Activated T-cell treated with anti-CD3 and anti-CD28 coated beads for 1 hour (primary cell): ENCODE results near the gene MYT1.
"Not testable (repeated sequence)": the region's sequence is repeated elsewhere in the genome, so short reads cannot be mapped to it uniquely, and the experiment has no call there.

Experiments used
- DNase-seq: peaks from one replicate; pipeline ENCODE4 v3.0.0-alpha.2; 2020; ENCODE audit warnings: low read depth

The MYT1 gene

DNA sequence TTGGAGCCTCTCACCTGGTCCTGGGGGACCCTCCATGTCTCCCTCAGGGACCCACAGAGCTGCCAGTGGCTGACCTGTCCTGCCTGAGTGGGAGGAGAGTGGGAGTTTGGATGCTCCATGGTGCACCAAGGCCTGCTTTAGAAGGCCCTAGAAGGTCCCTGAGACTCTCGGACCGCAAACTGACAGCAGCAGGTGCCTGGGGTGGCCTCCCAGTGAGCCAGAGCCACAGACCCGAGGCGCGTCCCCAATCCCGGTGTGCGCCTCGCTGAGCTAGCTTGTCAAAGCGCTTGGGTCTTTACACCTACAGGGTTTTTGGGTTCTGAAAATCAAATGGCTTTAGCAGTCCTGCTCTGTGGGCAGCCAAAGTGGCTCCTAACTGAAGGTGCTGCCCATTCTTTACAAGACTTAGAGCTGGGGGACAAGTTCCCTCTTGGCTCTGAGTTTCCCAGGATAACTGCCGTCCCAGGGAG is 4.9 kb downstream of the MYT1 start:
- no peak for DNase-seq

DNA sequence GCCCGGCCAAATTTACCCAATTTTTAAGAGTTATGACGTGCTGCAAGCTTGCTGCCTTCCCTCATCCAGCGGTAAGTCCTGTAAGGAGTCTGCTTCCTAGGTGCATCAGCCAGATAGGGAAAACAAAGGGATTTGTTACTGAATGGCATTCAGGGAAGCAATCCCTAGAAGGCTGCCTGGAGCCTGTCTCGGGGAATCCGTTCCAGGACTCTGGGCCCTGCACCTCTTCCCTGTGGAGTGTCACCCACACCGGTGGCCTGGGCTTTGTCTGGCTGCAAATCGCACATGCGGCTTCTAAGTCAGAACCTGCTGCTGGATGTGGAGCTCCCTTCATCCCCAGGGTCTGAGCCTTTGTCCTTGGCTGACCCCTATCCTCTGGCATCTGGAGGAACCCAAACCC is 7.0 kb downstream of the MYT1 start:
- DNase-seq = no peak

DNA sequence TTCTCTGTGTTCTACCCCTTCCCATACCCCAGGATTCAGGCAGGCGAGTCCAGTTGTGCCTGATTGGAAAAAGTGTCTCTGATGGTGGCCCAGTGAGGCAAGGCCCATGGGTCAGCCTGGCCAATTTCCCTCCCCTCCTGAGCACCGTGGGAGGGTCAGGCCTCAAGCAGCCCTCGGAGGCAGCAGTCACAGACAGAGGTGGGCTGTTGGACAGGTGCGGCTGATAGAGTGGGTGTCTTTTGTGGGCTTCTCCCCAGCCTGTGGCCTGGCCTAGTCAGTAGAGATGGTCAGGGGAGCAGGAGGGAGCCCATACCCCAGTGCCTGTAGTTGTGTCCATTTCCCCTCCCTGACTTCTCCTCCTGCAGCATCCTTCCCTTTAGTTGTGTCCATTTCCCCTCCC is 8.9 kb downstream of the MYT1 start:
- no peak for DNase-seq

DNA sequence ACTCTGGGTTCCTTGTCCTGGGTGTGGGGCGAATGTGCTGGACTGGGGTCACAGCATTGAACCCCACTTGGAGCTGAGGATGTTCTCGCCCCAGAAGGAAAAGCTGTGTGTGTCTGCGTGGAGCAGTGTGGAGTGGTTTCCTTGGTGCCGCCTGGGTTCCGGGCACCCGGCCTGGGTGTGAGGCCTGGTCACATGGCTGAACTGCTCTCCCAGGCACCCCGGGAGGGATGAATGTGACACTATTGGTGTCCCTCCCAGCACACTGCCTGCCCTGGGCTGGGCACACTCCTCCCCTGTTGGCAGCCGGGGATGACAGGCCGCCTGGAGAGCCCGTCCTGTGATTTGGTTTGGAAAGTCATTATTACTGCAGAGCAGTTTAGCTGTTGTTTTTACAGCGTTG is 12.3 kb downstream of the MYT1 start:
- DNase-seq = no peak

DNA sequence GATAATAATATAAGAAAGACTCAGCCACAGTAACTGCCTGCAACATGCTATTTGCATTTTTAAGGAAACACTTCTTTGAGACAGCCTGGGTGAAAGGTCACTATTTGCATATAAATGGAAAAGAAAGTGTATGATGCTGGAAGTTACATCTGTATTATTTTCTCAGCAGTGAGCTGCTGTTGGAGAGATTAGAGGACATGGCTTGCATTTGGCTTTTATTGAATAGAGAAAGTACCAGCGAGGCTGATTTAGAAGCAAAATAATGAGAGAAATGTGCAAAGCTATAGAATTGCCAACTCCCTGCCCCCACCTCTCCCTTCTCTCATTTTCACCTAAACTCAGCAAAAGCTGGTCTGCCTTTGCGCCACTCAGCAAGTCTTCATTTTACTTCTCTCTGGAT is 12.7 kb downstream of the MYT1 start:
- no peak for DNase-seq

DNA sequence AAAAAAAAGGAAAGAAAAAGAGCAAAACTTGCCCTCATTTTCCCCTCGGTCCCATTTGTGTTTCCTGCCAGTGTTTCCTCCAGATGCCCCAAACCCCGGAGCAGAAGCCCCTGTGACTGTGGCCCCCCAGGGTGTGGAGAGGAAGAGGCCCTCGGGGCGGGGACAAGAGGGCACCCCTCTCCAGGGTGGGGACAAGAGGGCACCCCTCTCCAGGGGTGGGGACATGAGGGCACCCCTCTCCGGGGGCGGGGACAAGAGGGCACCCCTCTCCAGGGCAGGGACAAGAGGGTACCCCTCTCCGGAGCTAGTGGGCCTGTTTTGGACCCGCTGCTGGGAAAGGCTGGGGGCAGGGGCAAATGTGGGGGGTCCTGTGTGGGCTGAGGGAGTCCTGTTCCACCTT is 13.1 kb downstream of the MYT1 start:
- DNase-seq = no peak

DNA sequence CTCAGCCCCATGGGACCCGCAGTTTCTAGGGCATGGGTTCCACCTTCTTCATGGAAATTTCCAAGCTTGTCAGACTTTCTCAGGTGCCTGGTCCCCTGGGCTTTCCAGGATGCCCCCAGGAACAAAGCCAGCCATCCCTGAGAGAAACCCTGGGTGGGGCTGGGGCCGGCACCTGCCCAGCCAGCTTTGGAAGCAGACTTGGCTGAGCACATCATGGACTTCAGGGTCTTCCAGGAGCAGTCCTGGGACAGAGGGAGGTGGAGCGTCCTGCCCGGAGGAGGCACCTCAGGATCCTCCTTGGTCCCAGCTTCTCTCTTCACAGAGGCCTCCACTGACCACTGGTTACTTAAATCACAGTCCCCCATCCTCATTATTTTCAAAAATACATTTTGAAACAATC is 13.5 kb downstream of the MYT1 start:
- no peak for DNase-seq

DNA sequence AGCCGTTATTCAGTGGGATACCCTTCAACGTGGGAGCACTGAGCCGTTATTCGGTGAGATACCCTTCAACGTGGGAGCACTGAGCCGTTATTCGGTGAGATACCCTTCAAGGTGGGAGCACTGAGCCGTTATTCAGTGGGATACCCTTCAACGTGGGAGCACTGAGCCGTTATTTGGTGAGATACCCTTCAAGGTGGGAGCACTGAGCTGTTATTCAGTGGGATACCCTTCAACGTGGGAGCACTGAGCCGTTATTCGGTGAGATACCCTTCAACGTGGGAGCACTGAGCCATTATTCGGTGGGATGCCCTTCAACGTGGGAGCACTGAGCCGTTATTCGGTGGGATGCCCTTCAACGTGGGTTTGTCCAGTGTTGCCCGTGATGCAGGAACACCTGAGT is 14.7 kb downstream of the MYT1 start:
- not testable (repeated sequence) for DNase-seq

DNA sequence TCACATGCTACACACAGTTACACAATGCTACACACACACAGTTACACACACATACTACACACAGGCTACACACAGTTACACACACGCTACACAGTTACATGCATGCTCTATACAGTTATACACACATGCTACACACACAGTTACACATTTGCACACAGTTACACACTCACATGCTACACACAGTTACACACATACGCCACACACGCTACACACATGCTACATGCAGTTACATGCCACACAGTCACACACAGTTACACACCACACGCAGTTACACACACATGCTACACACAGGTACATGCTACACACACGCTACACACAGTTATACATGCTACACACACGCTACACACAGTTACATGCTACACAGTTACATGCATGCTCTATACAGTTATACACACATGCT is 15.6 kb downstream of the MYT1 start:
- DNase-seq = no peak

DNA sequence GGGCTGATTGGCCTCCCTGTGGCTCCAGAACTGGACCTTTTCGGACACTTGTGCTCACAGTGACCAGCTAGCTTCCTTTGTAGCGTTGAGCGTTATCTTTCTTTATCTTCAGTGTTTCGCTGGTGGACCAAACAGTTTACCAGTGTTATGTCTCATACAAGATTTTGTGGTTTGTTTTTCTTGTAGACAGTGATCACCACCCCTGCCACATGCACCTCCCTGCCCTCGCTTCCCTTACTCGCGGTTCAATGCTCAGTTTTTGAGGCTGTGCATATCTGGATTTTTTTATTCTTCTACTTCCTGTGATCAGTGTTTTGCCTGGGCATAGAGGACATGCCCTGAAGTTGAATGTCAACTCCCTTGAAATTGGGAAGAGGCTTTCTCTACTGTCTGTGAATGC is 16.4 kb downstream of the MYT1 start:
- DNase-seq = no peak

DNA sequence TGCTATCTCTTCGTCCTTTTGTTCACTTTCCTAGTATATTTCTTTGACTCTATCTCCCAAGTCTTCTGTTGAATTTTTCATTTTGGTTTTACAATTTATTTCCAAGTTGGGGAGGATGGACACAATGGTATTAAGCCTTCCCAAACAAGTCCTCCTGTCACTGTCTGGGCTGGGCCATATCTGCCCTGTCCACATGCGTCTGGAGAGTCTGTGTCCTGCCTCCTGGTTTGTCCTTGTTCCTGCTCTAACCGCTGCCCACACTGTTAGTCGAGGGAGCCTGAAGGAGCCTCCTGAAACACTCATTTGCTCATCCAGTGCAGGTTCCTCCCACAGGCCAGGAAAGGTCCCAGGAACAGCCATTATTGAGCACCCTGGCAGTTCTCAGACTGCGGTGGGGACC is 17.1 kb downstream of the MYT1 start:
- no peak for DNase-seq

DNA sequence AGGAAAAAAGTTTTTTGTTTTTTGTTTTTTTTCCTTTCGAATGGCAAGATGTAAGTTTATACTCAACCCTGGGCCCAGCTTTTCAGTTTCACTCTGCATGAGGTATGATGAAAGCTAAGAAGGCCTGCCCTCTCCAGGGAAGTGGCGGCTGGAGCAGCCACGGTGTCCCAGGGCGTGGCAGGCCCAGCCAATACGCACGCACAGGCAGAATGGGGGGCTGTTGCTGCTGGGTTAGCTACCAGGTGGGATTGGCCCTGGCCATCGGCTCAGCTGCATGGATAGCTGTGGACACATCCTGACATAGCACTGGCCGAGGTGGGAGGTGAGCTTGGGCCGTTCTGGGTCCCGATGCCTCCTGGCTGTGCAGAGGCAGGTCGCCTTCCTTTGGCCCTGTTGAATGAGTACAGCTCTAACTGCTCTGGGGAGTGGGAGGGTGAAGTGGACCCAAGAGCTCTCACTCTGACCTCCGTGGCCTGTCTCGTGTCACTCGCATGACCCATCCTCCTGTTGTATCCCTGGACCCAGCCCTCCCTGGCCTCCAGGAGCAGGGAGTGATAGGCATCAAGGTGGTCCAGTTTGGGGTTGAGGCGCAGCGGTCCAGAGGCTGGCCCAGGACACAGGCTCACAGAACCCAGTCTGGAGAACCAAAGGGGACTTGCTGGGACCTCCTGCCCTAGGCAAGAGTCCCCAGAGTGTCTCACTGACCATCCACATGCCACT is 18.1 kb downstream of the MYT1 start:
- no peak for DNase-seq

DNA sequence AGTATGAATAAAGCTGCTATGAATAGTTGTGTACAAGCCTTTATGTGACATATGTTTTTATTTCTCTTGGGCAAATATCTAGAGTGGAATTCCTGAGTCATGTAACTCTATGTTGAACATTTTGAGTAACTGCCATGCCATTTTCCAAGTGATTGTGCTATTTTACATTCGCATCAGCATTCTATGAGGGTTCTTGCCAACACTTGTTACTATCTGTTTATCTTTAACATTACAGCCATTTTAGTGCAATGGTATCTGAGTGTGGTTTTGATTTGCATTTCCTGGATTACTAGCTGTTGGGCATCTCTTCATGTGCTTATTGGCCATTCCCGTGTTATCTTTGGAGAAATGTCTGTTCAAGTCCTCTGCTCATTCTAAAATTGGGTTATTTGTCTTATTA is 19.1 kb downstream of the MYT1 start:
- DNase-seq = no peak

DNA sequence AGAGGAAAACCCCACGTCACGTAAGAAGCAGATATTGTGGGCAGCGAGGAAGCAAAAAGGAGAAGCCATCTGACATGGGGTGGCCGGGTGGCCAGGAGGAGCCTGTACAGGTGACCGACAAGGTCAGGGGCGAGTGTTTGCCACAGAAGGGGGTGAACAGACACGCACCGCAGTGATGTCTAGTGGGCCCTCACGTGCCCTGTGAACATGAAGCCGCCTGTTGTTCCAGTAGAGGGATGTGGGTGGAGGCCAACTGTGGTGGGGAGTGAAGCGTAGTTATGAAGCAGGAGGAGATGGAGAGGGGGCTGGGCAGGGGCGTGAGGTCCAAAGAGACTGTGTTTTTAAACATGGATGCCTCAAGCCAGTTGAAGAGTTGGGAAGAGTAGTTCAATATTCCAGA is 20.5 kb downstream of the MYT1 start:
- no peak for DNase-seq

DNA sequence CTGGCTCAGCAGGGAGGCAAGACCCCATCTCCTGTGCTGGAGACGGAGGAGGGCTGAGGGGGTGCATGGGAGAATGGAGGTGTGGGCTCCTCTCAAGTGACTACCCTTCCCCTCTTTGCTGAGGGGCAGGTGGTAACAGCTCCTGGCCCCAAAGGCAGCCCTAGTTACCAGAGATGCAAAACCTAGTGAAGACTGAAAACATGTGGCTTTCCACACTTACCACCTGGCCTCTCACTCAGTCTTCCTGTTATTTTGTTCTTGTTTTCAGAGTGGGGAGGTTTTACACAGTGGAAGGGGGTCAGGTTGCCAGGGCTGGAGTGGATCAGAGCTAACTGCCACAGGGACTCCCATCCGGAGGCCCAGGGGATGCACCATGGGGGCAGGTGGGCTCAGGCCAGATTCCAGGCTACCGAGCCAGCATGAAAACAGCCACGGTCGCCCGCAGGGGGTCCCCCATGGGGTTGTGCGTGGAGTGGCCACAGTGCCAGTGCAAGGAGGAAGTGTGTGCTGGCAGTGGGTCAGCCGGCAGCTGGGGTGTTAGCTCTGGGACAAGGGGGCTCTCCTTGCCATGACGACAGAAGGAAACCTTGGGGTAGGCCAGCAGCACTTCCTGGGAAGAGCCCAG is 21.1 kb downstream of the MYT1 start:
- no peak for DNase-seq

DNA sequence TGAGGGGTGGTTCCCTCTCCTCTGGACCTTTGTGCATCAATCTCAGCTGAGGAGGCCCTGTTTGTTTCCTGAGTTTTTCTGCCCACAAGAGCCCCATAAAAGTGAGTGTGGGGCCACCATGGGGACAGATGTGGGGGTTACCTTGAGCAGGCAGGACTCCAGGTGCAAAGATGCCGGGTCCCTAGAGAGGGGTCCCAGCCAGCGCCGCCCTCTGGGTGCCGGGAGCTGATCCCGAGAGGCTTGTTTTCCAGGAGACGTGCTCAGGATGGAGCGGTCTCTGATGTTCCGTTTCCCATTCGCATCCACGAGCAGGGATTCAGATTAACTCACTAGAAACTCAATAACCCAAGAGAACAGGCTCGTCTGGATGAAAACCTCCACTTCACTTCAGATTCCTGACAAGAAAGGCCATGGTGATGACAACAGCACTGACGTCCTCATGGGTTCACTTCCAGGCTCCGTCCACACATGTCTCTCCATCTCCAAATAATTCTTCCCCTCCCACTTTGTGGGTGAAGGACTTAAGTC is 21.9 kb downstream of the MYT1 start:
- no peak for DNase-seq

DNA sequence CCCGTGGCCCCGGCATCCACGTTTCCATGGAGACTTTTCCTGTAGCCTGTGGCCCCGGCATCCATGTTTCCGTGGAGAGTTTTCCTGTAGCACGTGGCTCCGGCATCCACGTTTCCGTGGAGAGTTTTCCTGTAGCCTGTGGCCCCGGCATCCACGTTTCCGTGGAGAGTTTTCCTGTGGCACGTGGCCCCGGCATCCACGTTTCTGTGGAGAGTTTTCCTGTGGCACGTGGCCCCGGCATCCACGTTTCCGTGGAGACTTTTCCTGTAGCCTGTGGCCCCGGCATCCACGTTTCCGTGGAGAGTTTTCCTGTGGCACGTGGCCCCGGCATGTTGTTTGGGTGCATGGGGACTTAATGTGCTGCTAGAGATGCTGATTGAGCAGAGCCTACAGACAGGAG is 23.0 kb downstream of the MYT1 start:
- not testable (repeated sequence) for DNase-seq

DNA sequence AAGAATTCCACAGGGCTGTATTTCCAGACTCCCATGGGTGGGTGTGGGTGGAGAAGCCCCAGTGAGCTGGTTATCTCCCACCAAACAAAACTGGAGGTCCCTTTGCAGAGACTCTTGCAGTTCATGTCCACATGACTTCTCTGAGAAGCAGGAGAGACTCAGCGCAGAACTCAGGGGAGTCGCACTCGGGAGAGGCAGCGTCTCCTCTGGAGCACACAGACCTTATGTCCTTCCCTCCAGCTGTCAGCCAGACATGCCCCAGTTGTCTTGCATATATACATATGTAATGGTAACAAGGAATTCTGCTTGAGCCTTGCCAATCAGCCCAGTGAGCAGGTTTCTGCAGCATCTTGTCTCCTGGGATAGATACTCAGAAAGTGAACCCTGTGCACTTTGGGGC is 23.8 kb downstream of the MYT1 start:
- no peak for DNase-seq

DNA sequence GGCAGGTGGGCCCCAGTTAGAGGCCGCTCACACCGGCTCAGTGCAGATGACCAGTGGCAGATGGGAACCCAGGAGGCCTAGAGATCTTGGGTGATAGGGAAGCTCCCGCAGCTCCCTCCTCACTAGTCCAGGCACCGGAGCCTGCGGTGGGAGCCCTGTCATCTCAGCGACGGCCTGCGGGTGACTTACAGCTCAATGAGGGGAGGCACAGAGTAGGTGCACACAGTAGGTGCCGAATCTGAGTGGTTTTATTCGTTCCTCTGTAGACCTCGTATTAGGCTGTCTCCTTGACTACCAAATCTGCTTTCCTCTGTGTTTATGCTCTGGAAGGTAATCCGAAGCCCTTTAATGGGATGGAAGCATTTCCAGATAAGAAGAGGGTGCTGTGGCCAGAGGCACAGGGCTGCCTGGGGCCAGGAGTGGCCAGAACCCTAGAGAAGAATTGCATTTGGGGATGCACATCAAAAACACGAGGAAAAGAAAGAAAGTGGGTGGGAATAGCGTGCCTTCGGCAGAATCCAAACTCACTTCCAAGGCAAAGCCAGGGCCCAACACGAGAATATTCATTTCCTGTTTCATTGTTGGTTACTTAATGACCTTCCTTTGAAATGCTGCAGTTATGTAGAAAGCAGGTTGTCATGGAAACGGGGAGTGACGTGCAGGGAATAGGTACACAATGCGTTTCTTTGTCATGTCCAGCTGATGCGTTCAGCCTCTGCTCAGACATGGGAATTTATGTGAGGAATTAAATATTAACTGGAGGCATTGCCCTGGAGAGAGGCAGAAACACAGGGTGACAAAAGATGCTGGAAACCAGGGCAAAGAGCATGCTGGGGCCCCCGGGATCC is 24.7 kb downstream of the MYT1 start:
- DNase-seq = no peak

DNA sequence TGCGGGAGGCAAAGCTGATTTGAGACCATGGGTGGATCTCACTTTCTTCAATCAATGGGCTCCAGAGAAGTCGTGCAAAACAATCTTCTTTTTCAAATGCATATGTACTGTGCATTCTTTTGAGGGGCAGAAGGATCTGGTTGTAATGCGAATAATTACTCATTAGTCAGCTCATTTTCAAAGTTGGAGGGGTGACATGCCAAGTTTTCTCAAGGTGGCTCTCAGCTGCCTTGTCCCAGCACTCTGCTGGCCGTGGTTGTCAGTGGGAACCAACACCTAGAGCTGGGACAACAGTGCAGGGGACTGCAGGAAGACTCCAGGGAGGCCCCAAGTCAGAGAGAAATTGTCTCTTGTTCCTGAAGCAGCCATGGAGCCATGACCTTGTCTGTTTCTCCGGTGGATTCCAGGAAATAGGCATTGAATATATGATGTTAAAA is 25.3 kb downstream of the MYT1 start:
- no peak for DNase-seq

DNA sequence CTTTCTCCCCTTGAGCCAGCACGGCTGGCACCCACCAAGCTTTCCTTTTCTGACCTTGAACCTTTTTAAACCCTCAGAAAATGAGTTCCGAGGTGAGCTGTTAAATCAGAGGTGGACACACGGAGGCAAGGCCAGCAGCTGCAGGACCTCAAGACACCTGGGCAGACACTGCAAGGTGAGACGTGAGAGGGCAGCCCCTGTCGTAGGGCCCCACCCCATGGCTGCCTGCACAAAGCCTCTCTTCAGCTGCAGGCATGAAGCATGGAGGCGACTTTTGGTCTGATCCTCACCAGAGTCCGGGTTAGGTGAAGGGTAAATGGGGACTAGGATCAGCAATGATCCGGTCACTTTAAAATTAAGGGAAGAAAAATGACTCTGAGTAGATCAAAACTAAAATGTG is 25.7 kb downstream of the MYT1 start:
- DNase-seq = no peak

DNA sequence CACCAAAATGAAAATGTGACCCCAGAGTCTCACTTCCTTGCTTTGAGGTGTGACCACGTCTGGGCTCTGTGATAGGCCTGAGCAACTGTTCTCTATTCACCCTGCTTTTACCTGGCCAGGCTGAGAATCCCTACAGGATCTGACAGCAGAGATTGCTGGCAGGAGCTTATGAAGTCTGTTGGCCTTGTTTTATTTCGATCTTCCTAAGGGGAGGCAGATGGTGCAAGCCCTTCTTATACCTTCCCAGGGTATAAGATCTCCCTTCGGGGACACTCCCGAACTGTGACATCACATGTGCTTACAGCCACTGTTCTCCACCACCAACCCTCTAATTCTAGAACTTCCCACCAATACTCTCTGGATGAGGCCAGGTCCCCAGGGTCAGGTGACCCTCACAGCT is 26.8 kb downstream of the MYT1 start:
- no peak for DNase-seq

DNA sequence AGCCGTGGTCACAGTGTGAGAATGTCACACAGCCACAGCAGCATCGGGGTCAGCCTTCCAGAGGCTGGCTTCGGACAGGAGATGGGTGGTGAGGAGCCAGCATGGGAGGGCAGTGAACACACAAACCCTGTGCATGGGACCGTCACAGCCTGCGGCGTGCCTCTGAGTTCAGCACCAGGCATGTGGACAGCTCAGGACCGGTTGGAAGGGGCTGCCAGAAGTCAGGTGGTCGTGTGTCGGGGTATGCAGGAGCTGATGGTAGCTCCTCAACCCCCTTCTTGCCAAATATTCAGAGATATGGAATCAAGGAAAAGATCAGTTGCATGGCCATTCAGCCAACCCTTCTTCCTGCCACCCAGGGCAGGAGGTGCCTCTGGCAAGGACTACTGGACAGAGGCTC is 28.2 kb downstream of the MYT1 start:
- no peak for DNase-seq
